PC-9 (cell line): ENCODE data around the gene GPR183. TPM values are rescaled to one million over a fixed set of nuclear protein-coding genes. Genes with fewer than 3 reads are reported as not detected.
A peak's percentile ranks its signal among the peaks of the same experiment; 100 is the strongest.

Experiments
- BruUV-seq: library from RNA; stranded (reverse); fragments of 400-500 nt; replicated peaks from 2 replicates; lab custom pipeline; 2021; lab: Mats Ljungman, UMichigan
- CTCF ChIA-PET: fragments of 300-600 bp; sonication (Branson Sonifier 250); formaldehyde crosslinking; loops from one replicate; lab custom pipeline; 2022; ENCODE audit warnings: antibody characterized with exemption; lab: Charles Lee
- POLR2A ChIA-PET: fragments of 300-600 bp; sonication (Branson Sonifier 250); formaldehyde crosslinking; loops from one replicate; lab custom pipeline; 2022; ENCODE audit warnings: antibody characterized with exemption; ENCODE audit not compliant: unreplicated experiment; lab: Charles Lee
- DNase-seq, 2 experiments: peaks; one replicate each; pipeline versions ENCODE4 v3.0.0 to v3.0.0-alpha.2; 2015 to 2022; ENCODE audit warnings: mixed read lengths in 1 of 2
- H2AFZ ChIP-seq: fragments of 200-600 bp; sonication (generic); 2 replicates; pipeline ENCODE4 v1.8.1; 2017; ENCODE audit warnings: antibody characterized with exemption
- H3F3A ChIP-seq: fragments of 200-600 bp; sonication (generic); 2 replicates; pipeline ENCODE4 v1.8.1; 2017; ENCODE audit warnings: antibody characterized with exemption, mild to moderate bottlenecking, low read depth; ENCODE audit not compliant: insufficient read depth
- H3K27ac ChIP-seq: fragments of 200-600 bp; sonication (generic); 2 replicates; pipeline ENCODE4 v1.6.1; 2016; ENCODE audit warnings: mixed run types
- H3K27me3 ChIP-seq: fragments of 200-600 bp; sonication (generic); 2 replicates; pipeline ENCODE4 v1.6.1; 2016; ENCODE audit warnings: low read depth, mixed run types; ENCODE audit not compliant: insufficient read depth
- H3K36me3 ChIP-seq: fragments of 200-600 bp; sonication (generic); 2 replicates; pipeline ENCODE4 v1.6.1; 2016; ENCODE audit warnings: low read depth, mixed run types
- H3K4me1 ChIP-seq: fragments of 200-600 bp; sonication (generic); replicated peaks from 2 replicates; pipeline ENCODE4 v1.6.1; 2016; ENCODE audit warnings: mixed run types; ENCODE audit not compliant: insufficient read depth
- H3K4me2 ChIP-seq: fragments of 200-600 bp; sonication (generic); 2 replicates; pipeline ENCODE4 v1.6.1; 2017; ENCODE audit warnings: mixed run types
- H3K4me3 ChIP-seq: fragments of 200-600 bp; sonication (generic); 2 replicates; pipeline ENCODE4 v1.6.1; 2016; ENCODE audit warnings: mixed run types
- H3K79me2 ChIP-seq: fragments of 200-600 bp; sonication (generic); 2 replicates; pipeline ENCODE4 v1.6.1; 2017; ENCODE audit warnings: low read depth, mixed run types
- H3K9me2 ChIP-seq: fragments of 200-600 bp; sonication (generic); 2 replicates; pipeline ENCODE4 v1.8.1; 2017; ENCODE audit warnings: mild to moderate bottlenecking; ENCODE audit not compliant: insufficient read depth
- H3K9me3 ChIP-seq: fragments of 200-600 bp; sonication (generic); 2 replicates; pipeline ENCODE4 v1.8.1; 2016; ENCODE audit warnings: low read depth; ENCODE audit not compliant: insufficient read depth
- H4K20me1 ChIP-seq: fragments of 200-600 bp; sonication (generic); 2 replicates; pipeline ENCODE4 v1.8.1; 2017; ENCODE audit not compliant: insufficient read depth
- CTCF ChIP-seq: fragments of 200-600 bp; sonication (generic); conservative IDR thresholded peaks from 2 replicates; pipeline ENCODE4 v1.6.1; 2017; ENCODE audit warnings: mixed run types, antibody characterized with exemption, mild to moderate bottlenecking, moderate library complexity
- EZH2 ChIP-seq: fragments of 200-600 bp; sonication (generic); IDR thresholded peaks from 2 replicates; pipeline ENCODE4 v1.8.0; 2017; ENCODE audit warnings: antibody characterized with exemption, low read depth
- intact Hi-C: fragments of 100-400 bp; cut with micrococcal nuclease; formaldehyde crosslinking; loops from one replicate; pipeline ENCODE4 v1.10.0; 2022; ENCODE audit not compliant: unreplicated experiment
- total RNA-seq: library from RNA; stranded (reverse); gene quantifications from 2 replicates; pipeline ENCODE4 v1.2.3, GENCODE V29; 2021

Gene GPR183
- total RNA-seq, 1 experiment from 2014 or later = not detected

- TF ChIP-seq CTCF (no peak), EZH2 (no peak)
These were observed 36.0 kb downstream of the GPR183 start for GRCh38 chr13:99271249-99271648.

GRCh38 chr13:99270518-99270917 is 36.7 kb downstream of the GPR183 start:
- Histone ChIP-seq H3K9me3 (no peaks in the 10 kb centered on the region), H4K20me1 (peaks cover 35% of the 10 kb centered on the region), H3K27me3 (no peaks in the 10 kb centered on the region), H3K79me2 (peaks cover 47% of the 10 kb centered on the region), H3K4me3 (no peak overlapping the region), H3K36me3 (peaks cover 5% of the 10 kb centered on the region; the same call in 1 of the 2 replicates), H3K4me2 (no peak overlapping the region), H3K27ac (no peak overlapping the region), H3K9me2 (no peaks in the 10 kb centered on the region), H3K4me1 (no peaks in the 10 kb centered on the region), H2AFZ (no peak overlapping the region), H3F3A (peaks cover 21% of the 10 kb centered on the region)
- ChIA-PET POLR2A (no interaction called here), CTCF (interaction anchor here (0.6 kb wide), 2 partner anchors 23 to 458 kb away, joined by 6 to 10 read pairs; no protein-coding TSS in a partner anchor)
- BruUV-seq = no TSS peak
- no peak for DNase-seq
- intact Hi-C loops = no loop called here
- TF ChIP-seq CTCF (no peak), EZH2 (no peak)

More at GRCh38 chr13:99271249-99271648, 36.0 kb downstream of the GPR183 start:
- ChIA-PET POLR2A (interaction anchor here (0.7 kb wide), 1 partner anchor 21 kb away, joined by 3 read pairs; no protein-coding TSS in a partner anchor), CTCF (interaction anchor here (0.6 kb wide), 1 partner anchor 23 kb away, joined by 6 read pairs; no protein-coding TSS in a partner anchor)
- Histone ChIP-seq H3K4me1 (no peaks in the 10 kb centered on the region), H2AFZ (no peak overlapping the region), H3K36me3 (peaks cover 5% of the 10 kb centered on the region; the same call in 1 of the 2 replicates), H3K79me2 (peaks cover 51% of the 10 kb centered on the region), H3K9me2 (no peaks in the 10 kb centered on the region), H3K9me3 (no peaks in the 10 kb centered on the region), H3F3A (peaks cover 21% of the 10 kb centered on the region), H4K20me1 (peaks cover 35% of the 10 kb centered on the region), H3K27ac (no peak overlapping the region), H3K27me3 (no peaks in the 10 kb centered on the region), H3K4me2 (no peak overlapping the region), H3K4me3 (no peak overlapping the region)
- intact Hi-C loops = no loop called here
- no TSS peak for BruUV-seq
- no peak for DNase-seq

- Histone ChIP-seq H3K36me3 (peaks cover 5% of the 10 kb centered on the region; the same call in 1 of the 2 replicates), H3K27ac (no peak overlapping the region), H2AFZ (no peak overlapping the region), H3F3A (peaks cover 29% of the 10 kb centered on the region), H3K9me2 (no peaks in the 10 kb centered on the region), H3K27me3 (no peaks in the 10 kb centered on the region), H3K79me2 (peaks cover 43% of the 10 kb centered on the region), H3K4me3 (no peak overlapping the region), H3K4me2 (no peak overlapping the region), H4K20me1 (peaks cover 36% of the 10 kb centered on the region), H3K4me1 (no peaks in the 10 kb centered on the region), H3K9me3 (no peaks in the 10 kb centered on the region)
- POLR2A ChIA-PET = interaction anchor here (0.6 kb wide), 1 partner anchor 364 kb away, joined by 4 read pairs; no protein-coding TSS in a partner anchor
- intact Hi-C loops = loop anchor here (1.0 to 10.0 kb wide), 4 partner anchors 168 to 427 kb away; no protein-coding TSS in a partner anchor
- BruUV-seq = no TSS peak
- TF ChIP-seq EZH2 (no peak), CTCF (peak; percentile 64)
- CTCF ChIA-PET = interaction anchor here (0.6 to 1.0 kb wide), 2 partner anchors 93 to 458 kb away, joined by 3 to 10 read pairs; no protein-coding TSS in a partner anchor
- DNase-seq = no peak
These were observed 37.5 kb downstream of the GPR183 start for GRCh38 chr13:99269627-99270241.
